Activated CD4-positive, alpha-beta T cell treated with anti-CD3 and anti-CD28 coated beads for 4 hours (primary cell): ENCODE data around the gene CD226.
"Not testable (repeated sequence)": the region's sequence is repeated elsewhere in the genome, so short reads cannot be mapped to it uniquely, and the experiment has no call there.

Experiments
- DNase-seq, 2 donors: peaks; one replicate each; pipeline ENCODE4 v3.0.0-alpha.2; 2020

The CD226 gene

GRCh38 chr18:69899154-69899923 is 48.3 kb downstream of the CD226 start:
- DNase-seq = not testable (repeated sequence)

GRCh38 chr18:69898241-69898861 is 49.3 kb downstream of the CD226 start:
- DNase-seq = no peak

- peak in 1 of 2 donors; percentile 16 for DNase-seq
These were observed 50.1 kb downstream of the CD226 start for GRCh38 chr18:69897397-69898108.

- DNase-seq = peak in 1 of 2 donors; percentile 16
These were observed 52.3 kb downstream of the CD226 start for GRCh38 chr18:69895066-69896047.

- no peak for DNase-seq
These were observed 53.2 kb downstream of the CD226 start for GRCh38 chr18:69894467-69894866.

- no peak for DNase-seq
These were observed 57.1 kb downstream of the CD226 start for GRCh38 chr18:69890558-69890957.

GRCh38 chr18:69889009-69889408 is 58.7 kb downstream of the CD226 start:
- no peak for DNase-seq

- no peak for DNase-seq
These were observed 60.4 kb downstream of the CD226 start for GRCh38 chr18:69887256-69887655.

GRCh38 chr18:69885841-69886531 is 61.7 kb downstream of the CD226 start:
- DNase-seq = peak; percentile 36 to 47

- DNase-seq = no peak
These were observed 62.3 kb downstream of the CD226 start for GRCh38 chr18:69885355-69885754.

GRCh38 chr18:69883781-69884180 is 63.9 kb downstream of the CD226 start:
- DNase-seq = no peak

GRCh38 chr18:69882965-69883668 is 64.6 kb downstream of the CD226 start:
- DNase-seq = no peak

GRCh38 chr18:69880083-69880482 is 67.6 kb downstream of the CD226 start:
- no peak for DNase-seq

- DNase-seq = not testable (repeated sequence)
These were observed 68.6 kb downstream of the CD226 start for GRCh38 chr18:69879051-69879450.

GRCh38 chr18:69878213-69878933 is 69.3 kb downstream of the CD226 start:
- no peak for DNase-seq

- DNase-seq = no peak
These were observed 71.2 kb downstream of the CD226 start for GRCh38 chr18:69876490-69876889.

- DNase-seq = no peak
These were observed 73.6 kb downstream of the CD226 start for GRCh38 chr18:69874058-69874457.

GRCh38 chr18:69872661-69873060 is 75.0 kb downstream of the CD226 start:
- no peak for DNase-seq

- no peak for DNase-seq
These were observed 76.3 kb downstream of the CD226 start for GRCh38 chr18:69871363-69871762.

- DNase-seq = no peak
These were observed 76.9 kb downstream of the CD226 start for GRCh38 chr18:69870736-69871135.

GRCh38 chr18:69866212-69866611 is 81.5 kb downstream of the CD226 start:
- DNase-seq = no peak
